Thoracic aorta (tissue), 2 donors: ENCODE data around the gene POLR2B. TPM values are rescaled to one million over a fixed set of nuclear protein-coding genes. Genes with fewer than 3 reads are reported as not detected.
A peak's percentile ranks its signal among the peaks of the same experiment; 100 is the strongest.

ENCODE experiments used
- ATAC-seq: fragments of 150-250 bp; one replicate; pipeline ENCODE4 v1.8.0; 2017; ENCODE audit warnings: low read depth; ENCODE audit not compliant: insufficient number of reproducible peaks, low FRiP score
- DNase-seq: peaks from one replicate; pipeline ENCODE4 v3.0.0-alpha.2; 2020; ENCODE audit warnings: low spot score
- H3K27ac ChIP-seq, 2 donors: fragments of 200-600 bp; sonication (generic); 1 replicate in 1 of 2; 2 replicates in 1 of 2; pipeline ENCODE4 v1.5.1; 2016; ENCODE audit warnings: mild to moderate bottlenecking in 2 of 2, moderate library complexity in 2 of 2
- H3K27me3 ChIP-seq: fragments of 200-600 bp; sonication (generic); replicated peaks from 2 replicates; pipeline ENCODE4 v1.6.0; 2016; ENCODE audit warnings: mild to moderate bottlenecking; ENCODE audit not compliant: insufficient read depth
- H3K36me3 ChIP-seq: fragments of 200-600 bp; sonication (generic); one replicate; pipeline ENCODE4 v1.5.1; 2016
- H3K4me1 ChIP-seq, 2 donors: fragments of 200-600 bp; sonication (generic); 1 replicate in 1 of 2; 2 replicates in 1 of 2; pipeline versions ENCODE4 v1.5.1 to v1.6.0; 2016; ENCODE audit warnings: low read depth in 2 of 2, mild to moderate bottlenecking in 1 of 2; ENCODE audit not compliant: control insufficient read depth in 1 of 2
- H3K4me3 ChIP-seq: fragments of 200-600 bp; sonication (generic); 2 replicates; pipeline ENCODE4 v1.5.1; 2016; ENCODE audit warnings: mild to moderate bottlenecking
- H3K9me3 ChIP-seq: fragments of 200-600 bp; sonication (generic); 2 replicates; pipeline ENCODE4 v1.5.1; 2016
- total RNA-seq, 2 donors: library from RNA; depleted of rRNA; stranded (reverse); fragments of >200 nt; gene quantifications; one replicate each; pipeline versions ENCODE4 v1.1.0 to v1.2.3, GENCODE V29; 2016
- TF ChIP-seq, protein P1 (sequence below): fragments of 200-600 bp; sonication (generic); IDR thresholded peaks from one replicate; pipeline ENCODE4 v1.5.1; 2019; ENCODE audit warnings: antibody characterized with exemption

POLR2B gene
- total RNA-seq, 2 donors from 2014 or later, result 48.3 to 98.5 TPM

GRCh38 chr4:57075367-57075766, 96.7 kb downstream of the POLR2B start:
- H3K27ac ChIP-seq, result peak overlapping the region; percentile 29 to 74
- H3K4me1 ChIP-seq, result peaks cover 53 to 93% of the 10 kb centered on the region in 2 donors
- no peak overlapping the region for H3K4me3 ChIP-seq
- DNase-seq (no peak), ATAC-seq (no peak)
- H3K9me3 ChIP-seq, result no peaks in the 10 kb centered on the region
- H3K27me3 ChIP-seq, result no peaks in the 10 kb centered on the region
- H3K36me3 ChIP-seq, result no peaks in the 10 kb centered on the region
- TF ChIP-seq, protein P1, sequence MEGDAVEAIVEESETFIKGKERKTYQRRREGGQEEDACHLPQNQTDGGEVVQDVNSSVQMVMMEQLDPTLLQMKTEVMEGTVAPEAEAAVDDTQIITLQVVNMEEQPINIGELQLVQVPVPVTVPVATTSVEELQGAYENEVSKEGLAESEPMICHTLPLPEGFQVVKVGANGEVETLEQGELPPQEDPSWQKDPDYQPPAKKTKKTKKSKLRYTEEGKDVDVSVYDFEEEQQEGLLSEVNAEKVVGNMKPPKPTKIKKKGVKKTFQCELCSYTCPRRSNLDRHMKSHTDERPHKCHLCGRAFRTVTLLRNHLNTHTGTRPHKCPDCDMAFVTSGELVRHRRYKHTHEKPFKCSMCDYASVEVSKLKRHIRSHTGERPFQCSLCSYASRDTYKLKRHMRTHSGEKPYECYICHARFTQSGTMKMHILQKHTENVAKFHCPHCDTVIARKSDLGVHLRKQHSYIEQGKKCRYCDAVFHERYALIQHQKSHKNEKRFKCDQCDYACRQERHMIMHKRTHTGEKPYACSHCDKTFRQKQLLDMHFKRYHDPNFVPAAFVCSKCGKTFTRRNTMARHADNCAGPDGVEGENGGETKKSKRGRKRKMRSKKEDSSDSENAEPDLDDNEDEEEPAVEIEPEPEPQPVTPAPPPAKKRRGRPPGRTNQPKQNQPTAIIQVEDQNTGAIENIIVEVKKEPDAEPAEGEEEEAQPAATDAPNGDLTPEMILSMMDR, result no peak

DNA sequence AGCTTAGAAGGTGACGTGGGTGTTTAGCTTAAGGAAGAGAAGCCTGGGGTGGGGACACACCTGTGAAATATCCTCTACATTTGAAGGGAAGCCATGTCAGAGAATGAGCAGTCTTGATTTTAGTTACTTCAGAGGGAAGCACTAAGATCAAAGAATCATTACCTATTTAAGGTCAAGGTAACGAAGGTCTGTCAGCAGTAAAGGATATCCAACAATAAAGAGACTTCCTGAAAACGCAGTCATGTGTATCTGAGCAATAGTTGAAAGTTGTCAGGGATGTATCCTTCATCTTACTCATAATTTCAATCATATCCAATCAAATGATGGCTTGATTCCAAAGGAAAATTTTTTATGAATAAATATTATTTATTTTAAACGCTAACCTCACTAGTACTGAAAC, 98.0 kb downstream of the POLR2B start:
- peaks cover 49 to 91% of the 10 kb centered on the region in 2 donors for H3K4me1 ChIP-seq

GRCh38 chr4:57077550-57078343, 99.1 kb downstream of the POLR2B start:
- Histone ChIP-seq H3K27me3 (no peaks in the 10 kb centered on the region), H3K4me3 (no peak overlapping the region), H3K27ac (peak overlapping the region; percentile 92 to 96)

More for the DNA sequence above, 98.0 kb downstream of the POLR2B start:
- Histone ChIP-seq H3K36me3 (no peaks in the 10 kb centered on the region), H3K9me3 (no peaks in the 10 kb centered on the region), H3K27ac (peak overlapping the region; percentile 29 to 74), H3K4me3 (no peak overlapping the region), H3K27me3 (no peaks in the 10 kb centered on the region)
- ATAC-seq (no peak), DNase-seq (no peak)
- TF ChIP-seq, protein P1, result no peak

GRCh38 chr4:57078685-57079521, 100.2 kb downstream of the POLR2B start:
- Histone ChIP-seq H3K36me3 (no peaks in the 10 kb centered on the region), H3K27me3 (no peaks in the 10 kb centered on the region), H3K9me3 (no peaks in the 10 kb centered on the region), H3K4me3 (peak overlapping the region; percentile 30), H3K27ac (peak overlapping the region; percentile 92 to 96), H3K4me1 (peaks cover 69 to 95% of the 10 kb centered on the region in 2 donors)
- ATAC-seq (no peak), DNase-seq (no peak)
- TF ChIP-seq, protein P1, result no peak

More at GRCh38 chr4:57077550-57078343, 99.1 kb downstream of the POLR2B start:
- TF ChIP-seq, protein P1, result no peak
- Histone ChIP-seq H3K4me1 (peaks cover 60 to 94% of the 10 kb centered on the region in 2 donors), H3K36me3 (no peaks in the 10 kb centered on the region), H3K9me3 (no peaks in the 10 kb centered on the region)
- ATAC-seq, result no peak
- DNase-seq, result no peak

Other genes starting within 250 kb of the POLR2B start
- gene SPINK2, start 157.2 kb upstream of the POLR2B start, total RNA-seq, result not detected
- gene REST, start 71.0 kb upstream of the POLR2B start, total RNA-seq, result 10 to 100 TPM; 32.5 to 38.6 TPM
- gene NOA1, start 1.3 kb upstream of the POLR2B start, total RNA-seq, result 10 to 100 TPM; 17.7 to 18.3 TPM
- gene IGFBP7, start 131.5 kb downstream of the POLR2B start, total RNA-seq, result 1,000 to 10,000 TPM; 4,453 to 6,615 TPM